ENCODE data around the gene RDH14. TPM values are rescaled to one million over a fixed set of nuclear protein-coding genes. Genes with fewer than 3 reads are reported as not detected.

The RDH14 gene
- total RNA-seq, 1 experiment from 2014 or later = 30.2 TPM

DNA sequence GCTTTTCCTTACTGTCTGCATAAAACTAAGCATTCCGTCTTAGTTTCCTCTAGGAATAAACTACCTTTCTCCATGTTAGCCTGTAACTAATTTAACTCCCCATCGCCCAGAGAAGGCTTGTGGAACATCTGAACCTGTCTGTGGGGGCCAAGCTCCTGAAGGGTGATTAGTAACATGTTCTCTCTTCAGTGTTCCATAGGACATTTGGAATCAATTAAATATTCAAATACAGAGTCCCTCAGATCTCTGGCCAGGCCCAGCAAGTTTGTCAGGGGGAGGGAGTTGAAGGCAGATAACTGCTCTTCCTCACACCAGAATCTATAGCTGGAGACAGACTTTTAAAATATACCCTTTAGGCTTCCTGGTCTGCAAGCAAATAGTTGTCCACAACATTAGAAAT is 8.8 kb downstream of the RDH14 start:
- Histone ChIP-seq H3K9me3 (replicated peaks) (no peaks in the 10 kb centered on the region), H3K27ac (no peak overlapping the region)
- no peak for DNase-seq (ENCODE audit: low read depth in 1 of 2, low spot score in 2 of 2)

GRCh38 chr2:18551169-18551568 is 9.3 kb downstream of the RDH14 start:
- H3K36me3 ChIP-seq = peaks cover 30% of the 10 kb centered on the region
- no peak overlapping the region for H3K4me3 ChIP-seq
- no peaks in the 10 kb centered on the region for H3K27me3 ChIP-seq (replicated peaks)
- DNase-seq (ENCODE audit: low read depth in 1 of 2, low spot score in 2 of 2) = no peak
- H3K27ac ChIP-seq = no peak overlapping the region
- H3K4me1 ChIP-seq (replicated peaks) = peaks cover 5% of the 10 kb centered on the region
- no peaks in the 10 kb centered on the region for H3K9me3 ChIP-seq (replicated peaks)

More for the DNA sequence above, 8.8 kb downstream of the RDH14 start:
- peaks cover 32% of the 10 kb centered on the region for H3K36me3 ChIP-seq
- H3K4me1 ChIP-seq (replicated peaks) = peaks cover 1% of the 10 kb centered on the region
- no peak overlapping the region for H3K4me3 ChIP-seq
- H3K27me3 ChIP-seq (replicated peaks) = no peaks in the 10 kb centered on the region

GRCh38 chr2:18550433-18550832 is 10.0 kb downstream of the RDH14 start:
- H3K36me3 ChIP-seq = peaks cover 26% of the 10 kb centered on the region
- H3K9me3 ChIP-seq (replicated peaks) = no peaks in the 10 kb centered on the region
- H3K27ac ChIP-seq = no peak overlapping the region
- H3K4me3 ChIP-seq = no peak overlapping the region
- no peak for DNase-seq (ENCODE audit: low read depth in 1 of 2, low spot score in 2 of 2)
- H3K27me3 ChIP-seq (replicated peaks) = no peaks in the 10 kb centered on the region
- H3K4me1 ChIP-seq (replicated peaks) = peaks cover 7% of the 10 kb centered on the region

DNA sequence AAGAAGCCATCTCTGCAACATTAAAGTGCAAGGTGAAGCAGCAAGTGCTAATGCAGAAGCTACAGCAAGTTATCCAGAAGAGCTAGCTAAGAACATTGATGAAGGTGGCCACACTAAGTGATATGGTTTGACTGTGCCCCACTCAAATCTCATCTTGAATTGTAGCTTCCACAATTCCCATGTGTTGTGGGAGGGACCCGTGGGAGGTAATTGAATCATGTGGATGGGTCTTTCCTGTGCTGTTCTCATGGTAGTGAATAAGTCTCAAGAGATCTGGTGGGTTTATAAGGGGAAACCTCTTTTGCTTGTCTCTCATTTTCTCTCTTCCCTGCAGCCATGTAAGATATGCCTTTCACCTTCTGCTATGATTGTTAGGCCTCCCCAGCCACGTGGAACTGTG is 11.4 kb downstream of the RDH14 start:
- Histone ChIP-seq H3K9me3 (replicated peaks) (no peaks in the 10 kb centered on the region), H3K4me3 (no peak overlapping the region), H3K27ac (no peak overlapping the region), H3K4me1 (replicated peaks) (peaks cover 10% of the 10 kb centered on the region), H3K36me3 (0 out of 2 replicates have a peak, but pooled peaks cover 16% of the 10 kb centered on the region), H3K27me3 (replicated peaks) (no peaks in the 10 kb centered on the region)
- DNase-seq (ENCODE audit: low read depth in 1 of 2, low spot score in 2 of 2) = no peak

- H3K36me3 ChIP-seq = 0 out of 2 replicates have a peak, but pooled peaks cover 14% of the 10 kb centered on the region
- no peak overlapping the region for H3K27ac ChIP-seq
- peaks cover 10% of the 10 kb centered on the region for H3K4me1 ChIP-seq (replicated peaks)
- no peak for DNase-seq (ENCODE audit: low read depth in 1 of 2, low spot score in 2 of 2)
- H3K9me3 ChIP-seq (replicated peaks) = no peaks in the 10 kb centered on the region
- H3K27me3 ChIP-seq (replicated peaks) = no peaks in the 10 kb centered on the region
- H3K4me3 ChIP-seq = no peak overlapping the region
Observed at GRCh38 chr2:18548621-18549020, 11.8 kb downstream of the RDH14 start.

DNA sequence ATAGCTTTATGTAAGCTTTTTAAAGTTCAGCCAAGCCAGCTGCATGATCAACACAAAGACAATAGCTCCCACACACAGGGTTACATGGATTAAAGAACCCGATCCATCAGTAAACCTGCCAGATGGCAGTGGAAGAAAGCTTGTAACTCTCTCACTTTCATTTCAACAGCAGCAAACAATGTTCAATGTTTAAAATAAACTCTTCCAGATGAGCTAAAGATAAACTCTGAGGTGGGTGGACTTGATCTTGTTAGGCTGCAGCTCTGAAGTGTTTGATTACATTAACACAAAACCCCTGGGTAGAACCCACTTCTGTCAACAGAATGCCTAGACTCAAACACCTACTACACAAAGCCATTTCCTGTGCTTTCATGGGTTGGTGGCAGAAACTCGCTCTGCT is 13.9 kb downstream of the RDH14 start:
- no peak overlapping the region for H3K4me3 ChIP-seq
- DNase-seq (ENCODE audit: low read depth in 1 of 2, low spot score in 2 of 2) = peak in 1 of 2 experiments; percentile 10
- H3K27ac ChIP-seq = no peak overlapping the region
- no peaks in the 10 kb centered on the region for H3K9me3 ChIP-seq (replicated peaks)
- H3K36me3 ChIP-seq = 0 out of 2 replicates have a peak, but pooled peaks cover under 1% of the 10 kb centered on the region
- H3K27me3 ChIP-seq (replicated peaks) = no peaks in the 10 kb centered on the region
- peaks cover 10% of the 10 kb centered on the region for H3K4me1 ChIP-seq (replicated peaks)

GRCh38 chr2:18545384-18545783 is 15.1 kb downstream of the RDH14 start:
- Histone ChIP-seq H3K9me3 (replicated peaks) (no peaks in the 10 kb centered on the region), H3K27ac (no peak overlapping the region), H3K4me1 (replicated peaks) (peaks cover 10% of the 10 kb centered on the region), H3K27me3 (replicated peaks) (no peaks in the 10 kb centered on the region), H3K4me3 (no peak overlapping the region), H3K36me3 (no peaks in the 10 kb centered on the region)
- DNase-seq (ENCODE audit: low read depth in 1 of 2, low spot score in 2 of 2) = no peak

DNA sequence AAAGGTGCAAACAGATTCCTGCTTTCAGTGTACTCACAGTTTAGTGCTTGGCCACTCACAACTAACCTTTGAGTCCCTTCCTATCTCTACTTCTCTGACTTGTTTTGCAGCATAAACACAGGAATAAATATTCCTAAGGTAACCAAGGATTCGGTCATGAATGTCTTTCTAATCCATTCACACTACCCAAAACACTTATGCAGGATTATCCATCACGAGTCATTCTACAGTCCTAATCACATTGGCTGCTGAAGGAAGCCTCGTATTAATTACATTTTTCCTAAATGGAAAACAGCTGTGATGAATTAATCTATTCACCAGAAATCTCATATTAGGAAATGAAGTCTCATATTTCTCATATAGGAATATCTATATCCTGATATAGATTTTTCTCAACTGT is 16.3 kb downstream of the RDH14 start:
- Histone ChIP-seq H3K4me1 (replicated peaks) (peaks cover 10% of the 10 kb centered on the region), H3K36me3 (no peaks in the 10 kb centered on the region), H3K9me3 (replicated peaks) (no peaks in the 10 kb centered on the region), H3K27ac (no peak overlapping the region), H3K4me3 (no peak overlapping the region), H3K27me3 (replicated peaks) (no peaks in the 10 kb centered on the region)
- no peak for DNase-seq (ENCODE audit: low read depth in 1 of 2, low spot score in 2 of 2)

DNA sequence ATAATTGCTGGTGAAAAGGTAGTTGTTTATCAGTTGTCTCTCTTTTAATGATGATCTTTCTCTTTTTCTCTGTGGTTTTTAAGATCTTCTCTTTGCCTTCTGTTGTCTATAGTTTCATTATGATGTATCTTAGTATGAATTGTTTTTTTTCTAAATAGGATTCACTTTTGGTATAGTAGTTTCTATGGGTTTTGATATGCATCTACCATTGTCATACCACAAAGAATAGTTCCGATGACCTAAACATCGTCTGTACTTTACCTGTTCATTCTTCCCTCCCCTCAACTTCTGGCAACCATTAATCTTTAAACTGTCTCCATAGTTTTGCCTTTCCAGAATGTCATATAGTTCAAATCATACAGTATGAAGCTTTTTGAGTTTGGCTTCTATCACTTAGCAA is 19.6 kb downstream of the RDH14 start:
- H3K4me3 ChIP-seq = no peak overlapping the region
- no peak overlapping the region for H3K27ac ChIP-seq
- peaks cover 6% of the 10 kb centered on the region for H3K4me1 ChIP-seq (replicated peaks)
- no peaks in the 10 kb centered on the region for H3K9me3 ChIP-seq (replicated peaks)
- DNase-seq (ENCODE audit: low read depth in 1 of 2, low spot score in 2 of 2) = no peak
- H3K27me3 ChIP-seq (replicated peaks) = no peaks in the 10 kb centered on the region
- H3K36me3 ChIP-seq = no peaks in the 10 kb centered on the region

GRCh38 chr2:18536697-18537096 is 23.8 kb downstream of the RDH14 start:
- Histone ChIP-seq H3K27ac (no peak overlapping the region), H3K27me3 (replicated peaks) (no peaks in the 10 kb centered on the region), H3K4me3 (no peak overlapping the region), H3K9me3 (replicated peaks) (no peaks in the 10 kb centered on the region), H3K4me1 (replicated peaks) (no peaks in the 10 kb centered on the region), H3K36me3 (no peaks in the 10 kb centered on the region)
- no peak for DNase-seq (ENCODE audit: low read depth in 1 of 2, low spot score in 2 of 2)

DNA sequence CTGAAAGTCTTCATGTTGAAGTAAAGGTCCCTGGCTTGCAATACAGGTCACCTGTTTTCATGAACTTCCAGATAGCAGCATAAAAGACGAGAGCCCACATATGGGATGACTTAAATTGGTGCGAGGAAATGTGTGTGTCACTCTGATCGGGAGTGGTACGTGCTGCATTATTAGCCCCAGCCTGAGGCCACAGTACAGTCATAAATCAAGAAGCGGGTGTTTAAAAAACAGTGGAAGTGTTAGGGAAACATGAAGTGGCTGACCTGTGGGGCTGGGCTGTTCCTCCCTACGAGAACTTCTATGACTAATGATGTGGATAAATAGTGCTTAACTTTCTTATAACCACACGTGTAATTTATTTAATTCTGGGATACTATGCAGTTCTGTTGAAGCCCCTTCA is 24.4 kb downstream of the RDH14 start:
- no peak for DNase-seq (ENCODE audit: low read depth in 1 of 2, low spot score in 2 of 2)

DNA sequence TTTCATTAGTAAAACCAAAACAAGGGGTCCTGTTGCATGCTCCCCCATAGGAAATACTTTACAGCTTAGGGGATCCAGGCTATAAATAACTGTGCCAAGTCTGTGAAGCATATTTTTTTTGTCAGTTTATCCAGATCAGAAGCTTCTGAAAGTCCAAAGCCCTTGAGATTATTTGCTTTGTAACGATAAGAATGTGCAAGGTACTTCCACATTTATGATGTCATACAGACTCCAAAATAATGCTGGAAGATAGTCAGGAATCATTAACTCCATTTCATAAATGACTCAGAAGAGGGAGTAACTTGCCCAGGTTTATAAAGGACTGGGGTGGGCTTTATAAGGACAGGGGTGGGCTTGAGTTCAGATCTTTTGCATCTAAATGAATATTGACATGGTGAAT is 29.3 kb downstream of the RDH14 start:
- Histone ChIP-seq H3K4me3 (no peak overlapping the region), H3K9me3 (replicated peaks) (no peaks in the 10 kb centered on the region), H3K27me3 (replicated peaks) (no peaks in the 10 kb centered on the region), H3K27ac (no peak overlapping the region), H3K36me3 (no peaks in the 10 kb centered on the region), H3K4me1 (replicated peaks) (no peaks in the 10 kb centered on the region)
- no peak for DNase-seq (ENCODE audit: low read depth in 1 of 2, low spot score in 2 of 2)

More for the DNA sequence above, 24.4 kb downstream of the RDH14 start:
- Histone ChIP-seq H3K36me3 (no peaks in the 10 kb centered on the region), H3K9me3 (replicated peaks) (no peaks in the 10 kb centered on the region), H3K27me3 (replicated peaks) (no peaks in the 10 kb centered on the region), H3K27ac (no peak overlapping the region), H3K4me3 (no peak overlapping the region), H3K4me1 (replicated peaks) (no peaks in the 10 kb centered on the region)

DNA sequence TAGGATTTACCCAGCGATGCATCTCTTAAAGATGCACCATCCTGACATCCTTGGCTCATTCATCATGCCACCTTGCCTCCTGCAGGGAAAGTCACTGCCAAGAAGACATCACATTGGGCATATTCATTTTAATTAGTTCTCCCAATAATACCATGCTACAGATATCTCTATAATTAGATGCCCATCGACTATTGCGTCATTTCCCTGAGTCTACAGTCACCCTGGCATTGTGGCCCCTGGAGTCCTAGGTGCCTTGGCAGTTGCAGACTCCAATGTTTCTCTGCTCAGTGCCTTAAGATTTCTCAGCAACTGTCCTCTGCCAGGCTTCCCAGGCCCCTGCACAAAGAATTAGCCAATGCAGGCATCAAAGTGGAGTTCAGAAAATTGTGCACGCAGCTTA is 32.6 kb downstream of the RDH14 start:
- DNase-seq (ENCODE audit: low read depth in 1 of 2, low spot score in 2 of 2) = no peak
- H3K36me3 ChIP-seq = no peaks in the 10 kb centered on the region
- H3K4me1 ChIP-seq (replicated peaks) = no peaks in the 10 kb centered on the region

GRCh38 chr2:18527326-18527725 is 33.1 kb downstream of the RDH14 start:
- Histone ChIP-seq H3K4me1 (replicated peaks) (no peaks in the 10 kb centered on the region), H3K36me3 (no peaks in the 10 kb centered on the region), H3K4me3 (no peak overlapping the region), H3K27me3 (replicated peaks) (no peaks in the 10 kb centered on the region), H3K27ac (no peak overlapping the region), H3K9me3 (replicated peaks) (no peaks in the 10 kb centered on the region; the same call in 1 of the 2 replicates)
- no peak for DNase-seq (ENCODE audit: low read depth in 1 of 2, low spot score in 2 of 2)

More for the DNA sequence above, 32.6 kb downstream of the RDH14 start:
- Histone ChIP-seq H3K27ac (no peak overlapping the region), H3K27me3 (replicated peaks) (no peaks in the 10 kb centered on the region), H3K4me3 (no peak overlapping the region), H3K9me3 (replicated peaks) (no peaks in the 10 kb centered on the region; the same call in 1 of the 2 replicates)

GRCh38 chr2:18526429-18526828 is 34.0 kb downstream of the RDH14 start:
- H3K9me3 ChIP-seq (replicated peaks) = no peaks in the 10 kb centered on the region; the same call in 1 of the 2 replicates
- H3K4me1 ChIP-seq (replicated peaks) = no peaks in the 10 kb centered on the region
- H3K27ac ChIP-seq = no peak overlapping the region
- no peaks in the 10 kb centered on the region for H3K36me3 ChIP-seq
- no peaks in the 10 kb centered on the region for H3K27me3 ChIP-seq (replicated peaks)
- H3K4me3 ChIP-seq = no peak overlapping the region
- DNase-seq (ENCODE audit: low read depth in 1 of 2, low spot score in 2 of 2) = no peak
